Adipose tissue (tissue), 3 donors: Measurements from ENCODE around the gene PLCH1. TPM values are rescaled to one million over a fixed set of nuclear protein-coding genes. Genes with fewer than 3 reads are reported as not detected.
"Not testable (repeated sequence)": the region's sequence is repeated elsewhere in the genome, so short reads cannot be mapped to it uniquely, and the experiment has no call there.

Experiments
- H3K27ac ChIP-seq: one replicate; pipeline ENCODE4 v1.5.1; 2013; ENCODE audit warnings: low read depth, low read length
- whole genome bisulfite sequencing, 3 donors: extraction: QIAGEN DNeasy Blood & Tissue Kit; methylation state at CpG; one replicate each; pipeline ENCODE4 v1.1.7; 2013; 5-methylcytosine and 5-hydroxymethylcytosine counted together
- polyA plus RNA-seq, 3 donors: library from polyadenylated mRNA; stranded (reverse); fragments of 200-250 nt; gene quantifications; one replicate each; pipeline ENCODE4 v1.2.3, GENCODE V29; 2013
- donor health status: healthy with polysubstance abuse.
- donor health status: Bipolar disorder and iron deficiency.
- donor health status: healthy.

PLCH1 gene
- polyA plus RNA-seq, 3 donors: 0.13 to 1.1 TPM; not detected in 1

DNA sequence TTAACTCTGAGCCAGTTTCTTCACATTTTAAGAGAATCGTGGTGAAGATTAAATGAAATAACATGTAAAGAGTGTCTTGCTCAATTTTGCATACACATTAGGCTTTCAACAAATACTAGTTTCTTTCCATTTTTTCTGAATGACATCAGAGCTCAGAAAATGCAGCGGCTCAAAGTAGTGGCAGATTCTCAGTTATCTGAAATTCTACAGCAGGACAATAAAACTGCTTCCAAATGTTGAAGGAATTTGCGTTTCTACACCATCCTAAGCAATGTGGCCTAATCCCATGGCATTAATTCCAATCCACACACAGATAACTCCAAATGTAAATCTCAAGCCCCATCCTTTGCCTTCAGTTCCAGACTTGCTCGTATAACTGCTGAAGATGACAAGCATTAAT, 115.8 kb downstream of the PLCH1 start:
- H3K27ac ChIP-seq: no peak overlapping the region
- 65 to 80% (median 80%) methylated on average over 4 of the region's 4 CpGs for WGBS, 3 donors

DNA sequence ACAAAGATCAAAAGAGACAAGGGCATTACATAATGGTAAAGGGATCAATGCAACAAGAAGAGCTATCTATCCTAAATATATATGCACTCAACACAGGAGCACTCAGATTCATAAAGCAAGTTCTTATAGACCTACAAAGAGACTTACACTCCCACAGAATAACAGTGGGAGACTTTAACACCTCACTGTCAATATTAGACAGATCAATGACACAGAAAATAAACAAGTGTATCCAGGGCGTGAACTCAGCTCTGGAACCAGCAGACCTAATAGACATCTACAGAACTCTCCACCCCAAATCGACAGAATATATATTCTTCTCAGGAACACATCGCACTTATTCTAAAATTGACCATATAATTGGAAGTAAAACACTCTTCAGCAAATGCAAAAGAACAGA, 122.2 kb downstream of the PLCH1 start:
- H3K27ac ChIP-seq: not testable (repeated sequence)
- WGBS, 3 donors: 65 to 69% (median 66%) methylated on average over 3 of the region's 3 CpGs

DNA sequence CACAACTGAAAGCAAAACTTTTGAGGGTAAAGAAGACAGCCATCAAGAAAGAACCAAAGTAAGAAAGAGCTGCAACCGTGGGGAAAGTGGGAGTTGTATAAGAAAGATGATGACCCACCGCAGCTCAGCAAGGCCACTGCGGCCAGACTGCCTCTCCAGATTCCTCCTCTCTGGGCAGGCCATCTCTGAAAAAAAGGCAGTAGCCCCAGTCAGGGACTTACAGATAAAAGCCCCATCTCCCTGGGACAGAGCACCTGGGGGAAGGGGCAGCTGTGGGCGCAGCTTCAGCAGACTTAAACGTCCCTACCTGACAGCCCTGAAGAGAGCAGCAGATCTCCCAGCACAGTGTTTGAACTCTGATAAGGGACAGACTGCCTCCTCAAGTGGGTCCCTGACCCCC, 124.3 kb downstream of the PLCH1 start:
- H3K27ac ChIP-seq: not testable (repeated sequence)
- 73 to 81% (median 74%) methylated on average over 5 of the region's 5 CpGs for WGBS, 3 donors

DNA sequence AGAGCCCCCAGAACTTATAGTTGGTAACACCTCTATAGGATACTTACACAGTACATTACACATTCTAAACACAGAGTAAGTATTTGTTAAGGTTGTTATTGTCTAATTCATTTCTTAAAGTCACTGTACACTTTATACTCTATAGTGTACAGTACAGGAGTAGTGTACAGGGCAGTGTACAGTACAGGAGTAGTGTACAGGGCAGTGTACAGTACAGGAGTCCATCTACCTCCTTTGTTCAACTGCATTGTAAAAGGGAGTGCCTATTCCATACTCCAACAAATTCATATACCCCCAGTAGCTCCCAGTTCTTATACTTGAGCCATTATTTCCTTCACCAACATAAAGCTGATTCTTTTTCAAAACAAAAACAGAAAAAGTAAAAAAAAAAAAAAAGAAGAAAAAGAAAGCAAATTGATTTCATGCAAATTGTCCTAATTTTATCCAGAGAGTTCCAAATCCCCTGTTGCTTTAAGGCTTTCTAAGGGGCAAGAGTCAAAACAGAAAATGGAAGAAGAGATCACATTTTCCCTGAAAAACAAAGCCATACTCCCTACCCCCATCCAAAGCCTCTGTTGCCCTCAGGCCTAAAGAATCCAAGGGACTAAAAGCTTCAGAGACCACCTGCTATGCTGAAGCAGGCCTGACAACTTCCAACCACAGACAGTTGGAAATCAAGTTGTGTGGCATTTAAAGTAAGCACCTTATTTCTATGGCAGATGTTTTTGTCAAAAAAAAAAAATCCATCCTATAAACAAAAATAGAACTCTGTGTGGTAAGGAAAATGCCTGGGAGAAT, 125.6 kb downstream of the PLCH1 start:
- H3K27ac ChIP-seq: no peak overlapping the region

DNA sequence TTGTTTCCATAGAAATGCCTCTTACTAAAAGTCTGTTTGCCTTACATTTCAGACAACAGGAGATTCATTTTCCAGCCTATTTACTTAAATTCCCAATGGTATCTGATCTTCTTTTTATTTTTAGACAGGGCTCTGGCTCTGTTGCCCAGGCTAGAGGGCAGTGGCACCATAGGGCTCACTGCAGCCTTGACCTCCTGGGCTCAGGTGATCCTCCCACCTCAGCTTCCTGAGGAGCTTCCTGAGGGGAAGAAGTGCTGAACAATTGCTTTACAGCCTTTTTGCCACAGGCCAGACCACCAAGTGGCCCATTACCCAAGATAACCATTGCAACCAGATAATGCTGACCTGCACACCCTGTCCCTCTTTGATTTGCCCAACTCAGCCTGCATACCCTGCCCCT, 126.3 kb downstream of the PLCH1 start:
- no peak overlapping the region for H3K27ac ChIP-seq

DNA sequence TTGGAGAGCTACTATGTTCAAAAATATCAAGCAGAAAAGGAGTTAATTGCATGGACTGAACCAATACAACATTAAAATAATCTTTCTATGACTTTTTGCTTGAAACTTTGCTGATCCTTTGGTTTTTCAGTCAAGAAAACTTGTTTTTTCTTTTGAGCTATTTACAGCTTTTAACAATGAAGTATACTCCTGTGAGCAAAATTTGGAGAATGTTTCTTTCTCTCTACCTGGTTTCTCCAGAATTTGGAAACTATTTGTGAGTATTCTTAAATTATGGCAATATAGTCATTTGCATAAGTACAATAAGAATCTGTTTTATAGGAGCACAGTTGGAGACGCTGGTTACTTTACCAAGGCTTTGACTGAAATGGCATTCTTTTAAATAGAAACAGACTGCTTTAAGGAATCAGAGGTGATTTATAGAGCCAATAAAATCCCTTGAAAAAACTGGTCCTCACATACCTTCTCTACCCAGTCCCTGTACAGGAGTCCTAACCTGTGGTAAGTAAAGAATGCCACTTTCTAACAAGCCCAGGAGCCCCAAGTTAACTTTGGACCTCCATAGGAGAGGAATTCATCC, 127.4 kb downstream of the PLCH1 start:
- WGBS, 3 donors: 77 to 97% (median 92%) methylated on average over 1 of the region's 1 CpG

DNA sequence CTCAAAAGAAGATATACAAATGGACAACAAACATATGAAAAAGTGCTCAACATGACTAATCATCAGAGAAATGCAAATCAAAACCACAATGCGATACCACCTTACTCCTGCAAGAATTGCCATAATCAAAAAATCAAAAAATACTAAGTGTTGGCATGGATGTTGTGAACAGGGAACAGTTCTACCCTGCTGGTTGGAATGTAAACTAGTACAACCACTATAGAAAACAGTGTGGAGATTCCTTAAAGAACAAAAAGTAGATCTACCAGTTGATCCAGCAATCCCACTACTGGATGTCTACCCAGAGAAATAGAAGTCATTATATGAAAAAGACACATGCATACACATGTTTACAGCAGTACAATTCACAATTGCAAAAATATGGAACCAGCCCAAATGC, 129.7 kb downstream of the PLCH1 start:
- 93 to 100% (median 96%) methylated on average over 1 of the region's 1 CpG for WGBS, 3 donors

More for the DNA sequence above, 127.4 kb downstream of the PLCH1 start:
- no peak overlapping the region for H3K27ac ChIP-seq

DNA sequence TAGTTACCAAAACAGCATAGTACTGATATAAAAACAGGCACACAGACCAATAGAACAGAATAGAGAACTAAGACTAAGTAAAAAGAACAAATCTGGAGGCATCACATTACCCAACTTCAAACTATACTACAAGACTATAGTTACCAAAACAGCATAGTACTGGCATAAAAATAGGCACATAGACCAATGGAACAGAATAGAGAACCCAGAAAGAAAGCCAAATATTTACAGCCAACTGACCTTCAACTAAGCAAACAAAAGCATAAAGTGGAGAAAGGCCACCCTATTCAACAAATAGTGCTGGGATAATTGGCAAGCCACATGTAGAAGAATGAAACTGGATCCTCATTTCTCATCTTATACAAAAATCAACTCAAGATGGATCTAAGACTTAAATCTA, 130.5 kb downstream of the PLCH1 start:
- H3K27ac ChIP-seq: not testable (repeated sequence)

More for the DNA sequence above, 129.7 kb downstream of the PLCH1 start:
- not testable (repeated sequence) for H3K27ac ChIP-seq

DNA sequence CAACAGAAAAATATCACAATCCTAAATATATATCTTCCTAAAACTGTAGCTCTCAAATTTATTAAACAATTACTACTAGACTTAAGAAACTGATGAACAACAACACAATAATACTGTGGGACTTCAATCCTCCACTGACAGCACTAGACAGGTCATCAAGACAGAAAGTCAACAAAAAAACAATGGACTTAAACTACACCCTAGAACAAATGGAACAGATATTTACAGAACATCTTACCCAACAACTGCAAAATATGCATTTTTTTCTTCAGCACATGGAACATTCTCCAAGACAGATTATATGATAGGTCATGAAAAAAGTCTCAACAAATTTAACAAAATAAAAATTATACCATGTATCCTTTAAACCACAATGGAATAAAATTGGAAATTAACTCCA, 133.4 kb downstream of the PLCH1 start:
- no peak overlapping the region for H3K27ac ChIP-seq

DNA sequence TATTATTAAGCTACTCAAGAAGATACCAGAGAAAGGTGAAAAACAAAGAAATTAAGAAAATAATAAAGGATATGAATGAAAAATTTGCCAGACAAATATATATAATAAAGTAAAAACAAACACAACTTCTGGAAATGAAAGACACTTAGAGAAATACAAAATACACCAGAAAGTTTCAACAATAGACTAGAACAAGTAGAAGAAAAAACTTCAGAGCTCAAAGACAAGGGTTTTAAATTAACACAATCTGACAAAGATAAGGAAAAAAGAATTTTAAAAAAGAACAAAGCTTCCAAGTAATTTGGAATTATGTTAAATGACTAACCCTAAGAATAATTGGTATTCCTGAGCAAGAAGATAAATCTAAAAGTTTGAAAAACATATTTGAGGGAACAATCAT, 135.3 kb downstream of the PLCH1 start:
- H3K27ac ChIP-seq: no peak overlapping the region

DNA sequence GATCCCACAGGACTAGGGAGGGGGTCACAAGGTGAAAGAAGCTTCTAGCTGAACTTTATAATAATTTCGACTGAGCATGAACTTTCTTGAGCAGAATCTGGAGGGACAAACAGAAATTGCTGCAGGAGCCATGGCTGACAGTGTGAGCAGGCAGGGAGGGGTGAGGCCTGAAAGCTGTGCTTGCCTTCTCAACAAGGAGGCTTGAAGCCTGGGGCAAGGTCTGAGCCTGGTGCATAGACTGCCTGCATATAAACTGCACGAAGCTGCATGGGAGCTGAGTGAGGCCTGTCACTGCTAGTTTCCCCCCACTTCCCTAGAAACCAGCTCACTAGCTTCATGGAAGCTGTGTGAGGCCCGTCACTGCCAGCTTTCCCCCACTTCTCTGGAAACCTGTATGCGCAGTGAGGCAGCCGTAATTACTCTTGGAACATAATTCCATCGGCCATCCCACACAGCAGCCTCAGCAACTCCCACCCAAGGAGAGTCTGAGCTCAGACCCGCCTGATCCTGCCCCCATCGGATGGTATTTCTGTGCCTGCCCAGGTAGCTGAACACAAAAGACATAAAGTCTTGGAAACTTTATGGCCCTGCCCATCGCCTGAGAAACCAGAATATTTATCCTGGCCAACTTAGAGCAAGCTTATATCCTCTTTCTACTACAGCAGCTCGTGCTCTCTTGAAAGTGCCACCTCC, 136.5 kb downstream of the PLCH1 start:
- no peak overlapping the region for H3K27ac ChIP-seq
- 86 to 90% (median 88%) methylated on average over 10 of the region's 10 CpGs for WGBS, 3 donors

DNA sequence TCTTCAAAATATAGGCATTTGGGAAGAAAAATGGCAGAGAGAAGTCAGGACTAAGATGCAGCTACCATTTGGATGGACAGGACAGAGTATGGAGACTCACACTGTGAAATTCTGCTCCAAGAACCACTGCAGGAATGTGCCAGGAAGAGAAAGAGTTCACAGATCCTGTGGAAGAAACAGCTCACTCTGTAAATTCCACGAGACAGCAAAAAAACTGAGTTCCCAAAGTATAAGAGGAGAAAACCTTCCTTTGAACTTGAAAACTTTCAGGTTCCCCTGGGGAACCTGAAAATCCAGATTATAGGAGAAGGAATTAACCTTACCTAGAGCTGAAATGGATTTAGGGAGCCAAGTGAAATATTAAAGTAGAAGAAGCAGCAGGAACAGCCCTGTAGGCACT, 137.1 kb downstream of the PLCH1 start:
- 70 to 85% (median 72%) methylated on average over 1 of the region's 1 CpG for WGBS, 3 donors
- no peak overlapping the region for H3K27ac ChIP-seq

DNA sequence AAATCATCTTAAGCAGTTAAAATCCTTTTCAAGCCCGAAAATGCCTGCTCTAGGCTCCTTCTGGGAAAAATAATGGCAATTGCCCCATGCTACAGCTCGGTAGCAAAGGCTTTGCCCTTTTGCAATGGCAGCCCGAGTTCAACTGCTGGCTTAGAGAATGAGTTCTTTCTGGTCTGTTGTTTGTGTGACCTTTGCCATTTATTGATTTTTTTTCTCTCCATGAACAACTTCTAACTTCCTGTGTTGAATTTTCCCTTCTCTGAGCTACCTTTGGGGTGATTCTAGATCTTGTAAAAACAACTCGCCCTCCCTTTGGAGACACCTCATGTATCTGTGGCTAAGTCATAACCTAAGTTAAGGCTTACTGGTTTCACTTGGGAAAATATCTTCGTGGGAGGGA, 139.3 kb downstream of the PLCH1 start:
- no peak overlapping the region for H3K27ac ChIP-seq
- WGBS, 3 donors: 31 to 69% (median 57%) methylated on average over 5 of the region's 5 CpGs

DNA sequence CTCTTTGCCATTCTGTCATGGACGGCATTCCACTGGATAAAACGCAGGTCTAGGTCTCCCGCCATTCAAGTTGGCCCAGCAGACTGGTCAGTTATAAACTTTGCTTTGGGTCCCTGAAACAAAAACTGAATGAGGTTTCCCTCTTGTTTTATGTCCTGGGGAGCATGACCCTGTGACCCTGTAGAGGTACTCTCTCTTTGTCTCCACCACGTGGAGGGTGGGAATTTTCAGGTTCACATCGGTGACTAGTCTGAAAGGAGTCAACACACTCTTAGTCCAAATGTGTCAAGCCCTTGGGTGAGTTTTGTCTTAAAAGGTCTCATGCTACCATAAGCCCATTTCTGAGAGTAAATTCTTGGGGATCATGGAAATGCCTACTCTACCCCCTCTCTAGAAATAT, 139.9 kb downstream of the PLCH1 start:
- no peak overlapping the region for H3K27ac ChIP-seq
- 77 to 84% (median 82%) methylated on average over 5 of the region's 5 CpGs for WGBS, 3 donors

DNA sequence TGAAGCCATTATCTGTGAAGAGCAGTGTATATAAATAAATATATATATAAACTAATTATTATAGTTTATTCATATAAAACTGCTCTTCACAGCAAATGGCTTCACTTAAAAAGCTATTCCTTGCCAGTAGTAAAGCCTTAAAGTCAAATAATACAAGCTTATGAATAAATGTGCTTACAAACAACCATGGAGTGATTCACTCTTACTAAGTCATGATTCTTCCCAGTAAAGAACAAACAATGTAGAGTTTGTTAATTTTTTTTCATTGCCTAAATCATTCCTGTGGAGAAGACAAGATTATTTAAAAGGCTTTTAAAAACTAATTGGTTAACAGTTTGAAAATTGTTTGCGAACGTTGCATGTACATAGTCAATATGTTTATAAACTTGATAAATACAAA, 140.7 kb downstream of the PLCH1 start:
- no peak overlapping the region for H3K27ac ChIP-seq
- 88 to 93% (median 92%) methylated on average over 2 of the region's 2 CpGs for WGBS, 3 donors

DNA sequence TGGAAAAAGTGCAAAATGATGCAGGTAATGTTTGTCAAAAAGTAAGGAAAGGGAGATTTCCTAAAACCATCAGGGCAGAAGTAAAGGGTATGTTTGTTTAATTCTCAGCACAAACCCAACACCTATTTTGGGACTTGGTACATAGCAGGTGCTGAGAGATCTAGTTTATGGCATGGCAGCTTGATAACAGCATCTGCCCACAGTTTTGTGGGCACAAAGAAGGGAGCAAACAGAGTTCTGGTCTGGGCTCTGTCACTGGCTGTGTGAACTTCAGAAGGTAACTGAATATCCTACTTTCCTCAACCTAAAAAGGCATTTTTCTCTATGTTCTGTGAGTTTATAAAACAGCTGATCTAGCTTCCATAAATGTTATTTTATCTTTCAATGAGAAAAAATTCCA, 141.6 kb downstream of the PLCH1 start:
- no peak overlapping the region for H3K27ac ChIP-seq

DNA sequence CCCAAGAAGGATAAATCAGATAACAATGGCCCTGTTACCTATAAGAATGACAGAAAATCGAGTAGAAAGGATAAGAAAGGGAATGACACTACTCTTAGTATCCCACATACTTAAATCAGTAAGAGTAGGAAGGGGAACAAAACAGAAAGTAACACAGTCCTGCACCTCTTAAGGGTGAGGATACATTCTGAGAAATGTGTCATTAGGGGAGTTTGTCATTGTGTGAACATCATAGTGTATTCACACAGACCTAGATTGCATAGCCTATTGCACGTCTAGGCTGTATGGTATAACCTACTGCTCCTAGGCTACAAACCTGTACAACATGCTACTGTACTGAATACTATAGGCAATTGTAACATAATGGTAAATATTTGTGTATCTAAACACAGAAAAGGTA, 142.6 kb downstream of the PLCH1 start:
- WGBS, 3 donors: 44 to 66% (median 63%) methylated on average over 2 of the region's 2 CpGs
- no peak overlapping the region for H3K27ac ChIP-seq

DNA sequence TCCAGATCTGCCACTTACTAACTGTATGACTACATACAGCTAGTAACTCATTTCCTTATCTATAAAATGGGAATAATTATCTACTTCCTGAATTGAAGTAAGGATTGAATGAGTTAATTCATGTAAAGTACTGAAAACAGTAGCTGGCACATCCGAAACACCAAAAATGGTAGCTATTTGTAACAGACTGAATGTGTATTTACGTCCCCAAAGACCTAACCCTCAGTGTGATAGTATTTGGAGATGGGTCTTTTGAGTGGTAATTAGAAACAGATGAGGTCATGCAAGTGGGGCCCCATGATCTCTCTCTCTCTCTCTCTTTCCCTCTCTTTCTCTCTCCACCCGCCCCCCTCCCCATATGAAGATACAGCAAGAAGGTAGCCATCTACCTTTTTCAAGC, 146.2 kb downstream of the PLCH1 start:
- 75 to 80% (median 78%) methylated on average over 3 of the region's 3 CpGs for WGBS, 3 donors
- no peak overlapping the region for H3K27ac ChIP-seq

DNA sequence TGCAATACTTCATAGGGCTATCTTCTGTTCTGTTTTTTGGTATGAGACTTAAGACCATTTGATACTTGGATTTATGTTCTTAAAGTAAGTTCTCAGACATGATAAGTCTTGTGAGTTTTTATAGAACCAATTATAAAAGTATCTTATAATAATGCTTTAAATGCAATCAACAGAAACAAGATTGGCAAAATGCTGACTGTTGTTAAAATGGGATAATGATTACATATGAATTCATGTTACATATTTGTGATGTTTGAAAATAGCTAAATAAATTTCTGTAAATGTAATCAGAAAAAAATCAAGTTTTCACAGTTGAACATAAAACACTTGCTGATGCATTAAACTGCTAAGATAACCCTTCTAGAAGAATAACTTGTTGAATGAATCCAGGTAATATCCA, 148.3 kb downstream of the PLCH1 start:
- no peak overlapping the region for H3K27ac ChIP-seq

DNA sequence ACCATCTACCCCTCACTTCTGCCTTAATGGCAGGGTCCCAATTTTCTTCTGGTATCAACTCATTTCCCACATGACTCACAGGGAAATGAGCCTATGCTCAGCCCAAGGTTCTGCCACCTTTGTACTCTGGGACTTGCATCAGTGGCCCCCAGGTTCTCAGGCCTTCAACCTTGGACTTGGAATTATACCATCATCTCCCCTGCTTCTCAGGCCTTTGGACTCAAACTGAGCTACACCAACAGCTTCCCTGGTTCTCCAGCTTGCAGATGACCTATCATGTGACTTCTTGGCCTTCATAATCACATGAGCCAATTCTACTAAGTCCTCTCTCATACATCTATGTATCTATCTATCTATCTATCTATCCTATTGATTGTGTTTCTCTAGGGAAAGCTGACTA, 149.5 kb downstream of the PLCH1 start:
- H3K27ac ChIP-seq: no peak overlapping the region
